Liver (tissue), 3 donors: ENCODE data around the gene PDZD2.

Experiments used
- FOXA1 ChIP-seq: IDR thresholded peaks from 2 replicates; pipeline ENCODE4 v1.6.1; 2016; ENCODE audit warnings: antibody characterized with exemption
- JUND ChIP-seq, 2 donors: IDR thresholded peaks; 2 replicates each; pipeline ENCODE4 v1.6.1; 2016; ENCODE audit warnings: antibody characterized with exemption in 2 of 2
- MAX ChIP-seq: IDR thresholded peaks from 2 replicates; pipeline ENCODE4 v1.6.1; 2016; ENCODE audit warnings: antibody characterized with exemption
- RAD21 ChIP-seq, 2 donors: IDR thresholded peaks; 2 replicates each; pipeline ENCODE4 v1.6.1; 2016; ENCODE audit warnings: antibody characterized with exemption in 2 of 2, mild to moderate bottlenecking in 2 of 2
- SP1 ChIP-seq: IDR thresholded peaks from 2 replicates; pipeline ENCODE4 v1.6.1; 2018; ENCODE audit warnings: antibody characterized with exemption, mild to moderate bottlenecking
- TAF1 ChIP-seq: conservative IDR thresholded peaks from 2 replicates; pipeline ENCODE4 v1.6.1; 2016; ENCODE audit warnings: antibody characterized with exemption, mild to moderate bottlenecking
- YY1 ChIP-seq: IDR thresholded peaks from 2 replicates; pipeline ENCODE4 v1.6.1; 2016; ENCODE audit warnings: antibody characterized with exemption, mild to moderate bottlenecking
- TF ChIP-seq, protein P1 (sequence below): fragments of 150-350 bp; IDR thresholded peaks from 2 replicates; pipeline ENCODE4 v1.5.1; 2017; ENCODE audit warnings: improper control_type of control experiment, low read depth, low read length; ENCODE audit not compliant: missing input control
- donor health status: healthy.
- donor health status: healthy.

DNA sequence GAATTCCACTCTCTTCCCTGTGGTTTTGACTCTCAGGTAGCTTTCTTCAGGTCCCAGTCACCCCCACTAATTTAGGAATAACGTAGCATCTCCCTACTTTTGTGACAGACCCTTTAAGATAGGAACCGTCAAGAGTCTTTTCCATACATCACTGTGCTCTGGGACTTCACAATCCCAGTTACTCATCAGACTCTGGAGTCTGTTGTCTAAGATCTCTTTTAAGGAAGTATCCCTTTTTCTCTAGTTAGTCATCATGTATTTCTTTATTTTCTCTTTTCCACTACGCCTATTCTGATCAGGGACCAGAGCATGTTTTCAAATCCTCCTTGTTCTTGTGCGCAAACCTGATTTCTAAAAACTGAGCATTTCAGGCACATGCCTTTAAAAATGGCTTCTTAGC, 392.2 kb downstream of the PDZD2 start:
- no peak for TF ChIP-seq MAX
- TF ChIP-seq, protein P1, sequence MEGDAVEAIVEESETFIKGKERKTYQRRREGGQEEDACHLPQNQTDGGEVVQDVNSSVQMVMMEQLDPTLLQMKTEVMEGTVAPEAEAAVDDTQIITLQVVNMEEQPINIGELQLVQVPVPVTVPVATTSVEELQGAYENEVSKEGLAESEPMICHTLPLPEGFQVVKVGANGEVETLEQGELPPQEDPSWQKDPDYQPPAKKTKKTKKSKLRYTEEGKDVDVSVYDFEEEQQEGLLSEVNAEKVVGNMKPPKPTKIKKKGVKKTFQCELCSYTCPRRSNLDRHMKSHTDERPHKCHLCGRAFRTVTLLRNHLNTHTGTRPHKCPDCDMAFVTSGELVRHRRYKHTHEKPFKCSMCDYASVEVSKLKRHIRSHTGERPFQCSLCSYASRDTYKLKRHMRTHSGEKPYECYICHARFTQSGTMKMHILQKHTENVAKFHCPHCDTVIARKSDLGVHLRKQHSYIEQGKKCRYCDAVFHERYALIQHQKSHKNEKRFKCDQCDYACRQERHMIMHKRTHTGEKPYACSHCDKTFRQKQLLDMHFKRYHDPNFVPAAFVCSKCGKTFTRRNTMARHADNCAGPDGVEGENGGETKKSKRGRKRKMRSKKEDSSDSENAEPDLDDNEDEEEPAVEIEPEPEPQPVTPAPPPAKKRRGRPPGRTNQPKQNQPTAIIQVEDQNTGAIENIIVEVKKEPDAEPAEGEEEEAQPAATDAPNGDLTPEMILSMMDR: no peak
- TF ChIP-seq TAF1: no peak
- TF ChIP-seq FOXA1: no peak
- no peak for TF ChIP-seq RAD21 (IDR thresholded peaks at IDR 0.05)
- no peak for TF ChIP-seq JUND (IDR thresholded peaks at IDR 0.05)
- no peak for TF ChIP-seq SP1
- TF ChIP-seq YY1: no peak
